ENCODE data around the gene VAT1L.

GRCh38 chr16:77869997-77870813 is 81.8 kb downstream of the VAT1L start:
- TF ChIP-seq JUND (IDR thresholded peaks at IDR 0.05) (no peak), RXRA (IDR thresholded peaks at IDR 0.05; ENCODE audit: borderline replicate concordance, low read depth) (no peak), CTCF (IDR thresholded peaks at IDR 0.05) (no peak), SIN3A (IDR thresholded peaks at IDR 0.05; ENCODE audit: borderline replicate concordance, low read depth, low read length) (no peak), FOXM1 (IDR thresholded peaks at IDR 0.05; ENCODE audit: low read depth) (no peak), RAD21 (IDR thresholded peaks at IDR 0.05; ENCODE audit: low read length) (no peak), ELF1 (IDR thresholded peaks at IDR 0.05) (no peak), NFIC (IDR thresholded peaks at IDR 0.05; ENCODE audit: borderline replicate concordance) (no peak), REST (IDR thresholded peaks at IDR 0.05; ENCODE audit: low read depth, low read length) (no peak), EP300 (IDR thresholded peaks at IDR 0.05; ENCODE audit: borderline replicate concordance in 1 of 2, low read depth in 1 of 2, low read length in 1 of 2) (no peak), POLR2AphosphoS5 (IDR thresholded peaks at IDR 0.05; ENCODE audit: low read depth, low read length) (no peak), MEF2A (IDR thresholded peaks at IDR 0.05; ENCODE audit: borderline replicate concordance, low read depth) (no peak), YY1 (IDR thresholded peaks at IDR 0.05; ENCODE audit: low read depth) (no peak), RCOR1 (IDR thresholded peaks at IDR 0.05; ENCODE audit: low read length) (no peak)
